ENCODE measurements around the gene ARPP21. TPM values are rescaled to one million over a fixed set of nuclear protein-coding genes. Genes with fewer than 3 reads are reported as not detected.

The ARPP21 gene
- total RNA-seq, 2 donors from 2014 or later, result 0.27 TPM; not detected in 1

DNA sequence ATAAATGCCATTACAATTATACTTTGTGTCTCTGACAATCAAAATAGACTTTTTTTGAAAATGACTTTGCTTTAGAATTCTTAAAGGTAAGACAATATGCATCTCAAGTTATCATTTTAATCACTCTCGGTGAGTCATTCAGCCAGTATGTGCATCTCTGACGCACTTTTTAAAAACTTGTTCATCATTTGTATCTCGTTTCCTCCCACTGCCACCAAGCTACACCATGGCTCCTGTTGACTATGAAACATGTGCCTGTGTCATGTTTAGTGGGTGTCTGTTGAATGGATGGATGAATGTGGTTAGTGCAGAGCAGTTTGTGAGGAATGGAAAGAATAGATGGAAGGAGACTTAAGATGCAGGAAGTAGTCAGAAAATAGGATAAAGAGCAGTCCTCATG is 68.6 kb downstream of the ARPP21 start:
- TF ChIP-seq, protein P1, sequence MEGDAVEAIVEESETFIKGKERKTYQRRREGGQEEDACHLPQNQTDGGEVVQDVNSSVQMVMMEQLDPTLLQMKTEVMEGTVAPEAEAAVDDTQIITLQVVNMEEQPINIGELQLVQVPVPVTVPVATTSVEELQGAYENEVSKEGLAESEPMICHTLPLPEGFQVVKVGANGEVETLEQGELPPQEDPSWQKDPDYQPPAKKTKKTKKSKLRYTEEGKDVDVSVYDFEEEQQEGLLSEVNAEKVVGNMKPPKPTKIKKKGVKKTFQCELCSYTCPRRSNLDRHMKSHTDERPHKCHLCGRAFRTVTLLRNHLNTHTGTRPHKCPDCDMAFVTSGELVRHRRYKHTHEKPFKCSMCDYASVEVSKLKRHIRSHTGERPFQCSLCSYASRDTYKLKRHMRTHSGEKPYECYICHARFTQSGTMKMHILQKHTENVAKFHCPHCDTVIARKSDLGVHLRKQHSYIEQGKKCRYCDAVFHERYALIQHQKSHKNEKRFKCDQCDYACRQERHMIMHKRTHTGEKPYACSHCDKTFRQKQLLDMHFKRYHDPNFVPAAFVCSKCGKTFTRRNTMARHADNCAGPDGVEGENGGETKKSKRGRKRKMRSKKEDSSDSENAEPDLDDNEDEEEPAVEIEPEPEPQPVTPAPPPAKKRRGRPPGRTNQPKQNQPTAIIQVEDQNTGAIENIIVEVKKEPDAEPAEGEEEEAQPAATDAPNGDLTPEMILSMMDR (IDR thresholded peaks at IDR 0.05), result no peak
- no peaks in the 10 kb centered on the region for H3K36me3 ChIP-seq
- no peaks in the 10 kb centered on the region for H3K9me3 ChIP-seq
- H3K27ac ChIP-seq, result no peak overlapping the region
- ATAC-seq (ENCODE audit: insufficient number of reproducible peaks, low FRiP score, low read depth), result no peak
- H3K4me1 ChIP-seq (ENCODE audit: control insufficient read depth in 1 of 2, low read depth in 2 of 2), result no peaks in the 10 kb centered on the region
- no peak for DNase-seq (ENCODE audit: low spot score)
- no peak overlapping the region for H3K4me3 ChIP-seq
- no peaks in the 10 kb centered on the region for H3K27me3 ChIP-seq (replicated peaks; ENCODE audit: insufficient read depth)

DNA sequence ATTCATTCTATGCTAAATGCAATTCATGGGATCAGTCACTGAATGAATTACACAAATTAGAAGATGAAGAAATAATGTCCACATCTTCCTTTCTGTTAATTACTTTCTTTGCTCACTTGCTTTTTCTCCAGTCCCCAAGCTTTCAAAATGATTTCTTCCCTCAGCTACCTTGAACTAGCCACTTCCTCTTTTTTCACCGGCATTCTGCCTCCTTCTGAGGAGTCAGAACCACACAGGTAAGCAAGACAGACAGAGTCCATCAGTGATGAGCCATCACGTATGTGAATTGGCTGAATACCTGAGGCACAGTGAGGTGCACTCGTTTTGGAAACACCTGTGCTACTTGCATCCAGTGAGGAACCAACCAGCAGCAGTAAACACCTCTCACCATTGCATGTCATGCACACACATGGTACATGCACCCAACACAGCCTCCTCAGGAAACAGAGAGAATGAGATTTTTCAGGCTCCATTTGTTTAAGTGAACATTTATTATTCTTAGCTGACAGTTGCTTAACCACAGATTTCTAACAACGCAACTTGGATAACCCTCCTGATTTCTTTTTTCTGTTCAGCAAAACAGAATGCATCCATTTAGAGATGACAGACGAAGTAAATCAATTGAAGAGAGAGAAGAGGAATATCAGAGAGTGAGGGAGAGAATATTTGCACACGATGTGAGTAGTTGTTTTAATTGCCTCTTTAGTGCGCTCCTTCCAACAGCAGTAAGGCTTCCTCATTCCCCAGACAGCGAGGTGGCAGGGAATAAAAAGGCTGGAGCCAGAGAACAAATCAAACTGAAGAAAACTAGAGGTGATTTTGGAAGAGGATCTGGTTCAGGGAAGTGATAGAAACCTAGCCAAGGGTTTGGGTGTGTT is 69.3 kb downstream of the ARPP21 start:
- H3K9me3 ChIP-seq, result no peaks in the 10 kb centered on the region
- H3K36me3 ChIP-seq, result no peaks in the 10 kb centered on the region
- H3K27me3 ChIP-seq (replicated peaks; ENCODE audit: insufficient read depth), result no peaks in the 10 kb centered on the region
- H3K27ac ChIP-seq, result no peak overlapping the region
- no peaks in the 10 kb centered on the region for H3K4me1 ChIP-seq (ENCODE audit: control insufficient read depth in 1 of 2, low read depth in 2 of 2)
- ATAC-seq (ENCODE audit: insufficient number of reproducible peaks, low FRiP score, low read depth) (no peak), DNase-seq (ENCODE audit: low spot score) (no peak)
- no peak overlapping the region for H3K4me3 ChIP-seq
- TF ChIP-seq, protein P1 (IDR thresholded peaks at IDR 0.05), result no peak

DNA sequence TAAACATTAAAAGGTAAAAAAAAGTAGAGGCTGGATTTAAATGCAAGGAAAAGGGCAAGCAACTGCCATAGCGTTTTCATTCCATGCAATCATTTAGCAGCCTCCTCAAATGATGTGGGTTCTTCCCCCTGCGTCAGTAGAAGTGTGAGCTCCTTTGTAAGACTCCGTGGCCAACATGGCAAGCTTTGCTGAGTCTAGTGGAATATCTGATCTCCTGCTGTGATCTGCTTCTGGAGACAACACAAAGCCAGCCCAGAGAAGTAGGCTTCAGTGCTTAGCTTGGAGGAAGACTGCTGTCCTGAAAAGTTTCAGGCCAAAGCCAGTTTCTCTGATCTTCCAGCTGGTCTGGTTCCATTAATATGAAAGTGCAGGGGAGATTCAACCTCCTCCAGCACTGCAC is 70.4 kb downstream of the ARPP21 start:
- Histone ChIP-seq H3K9me3 (no peaks in the 10 kb centered on the region), H3K27me3 (replicated peaks; ENCODE audit: insufficient read depth) (no peaks in the 10 kb centered on the region), H3K36me3 (no peaks in the 10 kb centered on the region), H3K4me3 (no peak overlapping the region), H3K27ac (no peak overlapping the region), H3K4me1 (ENCODE audit: control insufficient read depth in 1 of 2, low read depth in 2 of 2) (no peaks in the 10 kb centered on the region)
- TF ChIP-seq, protein P1 (IDR thresholded peaks at IDR 0.05), result no peak
- ATAC-seq (ENCODE audit: insufficient number of reproducible peaks, low FRiP score, low read depth) (no peak), DNase-seq (ENCODE audit: low spot score) (no peak)

DNA sequence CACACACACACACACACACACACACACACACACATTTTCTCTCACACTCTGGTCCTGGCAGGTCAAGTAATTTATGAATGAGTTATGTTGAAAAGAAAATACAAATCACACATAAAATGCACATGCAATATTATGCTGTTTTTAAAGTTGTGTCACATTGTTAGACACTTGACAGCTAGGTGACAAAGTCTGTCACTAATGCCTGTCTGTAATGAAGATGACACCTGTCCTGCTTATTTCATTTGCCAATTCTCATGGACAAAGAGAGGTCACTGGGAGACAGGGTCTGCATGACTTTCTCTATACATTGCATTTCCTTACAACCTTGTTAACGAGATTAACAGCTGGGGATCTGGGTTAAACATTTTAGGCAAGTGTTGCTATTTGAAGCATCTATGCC is 71.2 kb downstream of the ARPP21 start:
- ATAC-seq (ENCODE audit: insufficient number of reproducible peaks, low FRiP score, low read depth) (no peak), DNase-seq (ENCODE audit: low spot score) (no peak)
- Histone ChIP-seq H3K36me3 (no peaks in the 10 kb centered on the region), H3K27ac (no peak overlapping the region), H3K9me3 (no peaks in the 10 kb centered on the region), H3K4me1 (ENCODE audit: control insufficient read depth in 1 of 2, low read depth in 2 of 2) (no peaks in the 10 kb centered on the region), H3K4me3 (no peak overlapping the region), H3K27me3 (replicated peaks; ENCODE audit: insufficient read depth) (no peaks in the 10 kb centered on the region)
- TF ChIP-seq, protein P1 (IDR thresholded peaks at IDR 0.05), result no peak

DNA sequence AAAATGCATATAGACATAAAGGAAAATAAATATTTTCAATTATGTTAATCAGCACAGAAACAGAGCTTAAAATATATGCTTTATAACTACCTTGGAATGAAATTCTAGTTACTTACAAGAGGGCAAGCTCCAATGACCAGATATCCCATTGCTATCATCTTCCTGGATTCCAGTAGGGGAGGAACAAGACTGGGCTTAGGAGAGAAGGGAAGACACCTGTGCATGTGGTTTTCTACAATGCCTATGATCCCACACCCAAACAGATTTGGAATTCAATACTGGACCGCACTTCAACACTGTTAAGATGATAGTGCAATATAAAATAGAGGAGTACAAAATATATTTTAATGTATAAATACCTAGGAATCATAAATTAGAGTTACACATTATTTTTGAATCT is 79.6 kb downstream of the ARPP21 start:
- no peaks in the 10 kb centered on the region for H3K27me3 ChIP-seq (replicated peaks; ENCODE audit: insufficient read depth)
- no peak overlapping the region for H3K27ac ChIP-seq
- H3K9me3 ChIP-seq, result no peaks in the 10 kb centered on the region
- TF ChIP-seq, protein P1 (IDR thresholded peaks at IDR 0.05), result no peak
- H3K36me3 ChIP-seq, result no peaks in the 10 kb centered on the region
- ATAC-seq (ENCODE audit: insufficient number of reproducible peaks, low FRiP score, low read depth) (no peak), DNase-seq (ENCODE audit: low spot score) (no peak)
- no peak overlapping the region for H3K4me3 ChIP-seq
- H3K4me1 ChIP-seq (ENCODE audit: control insufficient read depth in 1 of 2, low read depth in 2 of 2), result no peaks in the 10 kb centered on the region
